Middle frontal gyrus (tissue), 1 donor: Measurements from ENCODE around the gene MYBPC3.
"Not testable (repeated sequence)": the region's sequence is repeated elsewhere in the genome, so short reads cannot be mapped to it uniquely, and the experiment has no call there.

Experiments used
- DNase-seq: peaks from one replicate; pipeline ENCODE4 v3.0.0-alpha.2; 2015; ENCODE audit warnings: low spot score; ENCODE audit errors: extremely low spot score

The MYBPC3 gene

GRCh38 chr11:47324520-47324919, 28.0 kb downstream of the MYBPC3 start:
- DNase-seq = no peak

- DNase-seq = no peak
These were observed 34.3 kb downstream of the MYBPC3 start for GRCh38 chr11:47318166-47318565.

GRCh38 chr11:47317064-47317828, 35.3 kb downstream of the MYBPC3 start:
- DNase-seq = no peak

GRCh38 chr11:47316501-47316900, 36.0 kb downstream of the MYBPC3 start:
- not testable (repeated sequence) for DNase-seq

GRCh38 chr11:47314992-47315391, 37.5 kb downstream of the MYBPC3 start:
- DNase-seq = no peak

- no peak for DNase-seq
These were observed 44.3 kb downstream of the MYBPC3 start for GRCh38 chr11:47308050-47308823.

- DNase-seq = peak; percentile 20
These were observed 46.0 kb downstream of the MYBPC3 start for GRCh38 chr11:47306484-47306844.

GRCh38 chr11:47305734-47306483, 46.6 kb downstream of the MYBPC3 start:
- DNase-seq = no peak

GRCh38 chr11:47302853-47303252, 49.6 kb downstream of the MYBPC3 start:
- DNase-seq = no peak

- DNase-seq = no peak
These were observed 53.4 kb downstream of the MYBPC3 start for GRCh38 chr11:47299078-47299477.

- no peak for DNase-seq
These were observed 56.5 kb downstream of the MYBPC3 start for GRCh38 chr11:47296045-47296444.

- DNase-seq = no peak
These were observed 57.1 kb downstream of the MYBPC3 start for GRCh38 chr11:47295385-47295784.

- DNase-seq = no peak
These were observed 62.6 kb downstream of the MYBPC3 start for GRCh38 chr11:47289856-47290255.

- DNase-seq = no peak
These were observed 64.4 kb downstream of the MYBPC3 start for GRCh38 chr11:47288066-47288465.

- no peak for DNase-seq
These were observed 66.3 kb downstream of the MYBPC3 start for GRCh38 chr11:47285969-47286770.

GRCh38 chr11:47284151-47284550, 68.4 kb downstream of the MYBPC3 start:
- no peak for DNase-seq

- DNase-seq = no peak
These were observed 70.0 kb downstream of the MYBPC3 start for GRCh38 chr11:47282462-47282861.
